OCI-LY7 (cell line): Measurements from ENCODE around the gene C1QC.

Source experiments
- CTCF ChIP-seq: fragments of 200-600 bp; sonication (generic); conservative IDR thresholded peaks from 2 replicates; pipeline ENCODE4 v1.5.1; 2014; ENCODE audit warnings: mild to moderate bottlenecking, antibody characterized with exemption, low read length, moderate library complexity, mixed read lengths
- EZH2phosphoT487 ChIP-seq: fragments of 200-600 bp; sonication (generic); IDR thresholded peaks from 2 replicates; pipeline ENCODE4 v1.6.1; 2018; ENCODE audit warnings: low read depth, borderline replicate concordance, mild to moderate bottlenecking, mixed run types, antibody characterized with exemption, low read length, moderate library complexity, mixed read lengths

- no peak for TF ChIP-seq CTCF
- no peak for TF ChIP-seq EZH2phosphoT487
Measured at GRCh38 chr1:22670352-22670975, 27.0 kb downstream of the C1QC start.
